Fibroblast of upper back skin (primary cell): ENCODE data around the gene TMEM158.
A peak's percentile ranks its signal among the peaks of the same experiment; 100 is the strongest.

Source experiments
- DNase-seq: peaks from one replicate; pipeline ENCODE4 v3.0.0-alpha.2; 2013

TMEM158 gene

GRCh38 chr3:45226206-45226915, at the start of gene TMEM158:
Gene TMEM158, minus strand, starts transcription at chr3:45226287. Its CDS starts 260 bp downstream, at chr3:45226027.
- peak; percentile 75 for DNase-seq

DNA sequence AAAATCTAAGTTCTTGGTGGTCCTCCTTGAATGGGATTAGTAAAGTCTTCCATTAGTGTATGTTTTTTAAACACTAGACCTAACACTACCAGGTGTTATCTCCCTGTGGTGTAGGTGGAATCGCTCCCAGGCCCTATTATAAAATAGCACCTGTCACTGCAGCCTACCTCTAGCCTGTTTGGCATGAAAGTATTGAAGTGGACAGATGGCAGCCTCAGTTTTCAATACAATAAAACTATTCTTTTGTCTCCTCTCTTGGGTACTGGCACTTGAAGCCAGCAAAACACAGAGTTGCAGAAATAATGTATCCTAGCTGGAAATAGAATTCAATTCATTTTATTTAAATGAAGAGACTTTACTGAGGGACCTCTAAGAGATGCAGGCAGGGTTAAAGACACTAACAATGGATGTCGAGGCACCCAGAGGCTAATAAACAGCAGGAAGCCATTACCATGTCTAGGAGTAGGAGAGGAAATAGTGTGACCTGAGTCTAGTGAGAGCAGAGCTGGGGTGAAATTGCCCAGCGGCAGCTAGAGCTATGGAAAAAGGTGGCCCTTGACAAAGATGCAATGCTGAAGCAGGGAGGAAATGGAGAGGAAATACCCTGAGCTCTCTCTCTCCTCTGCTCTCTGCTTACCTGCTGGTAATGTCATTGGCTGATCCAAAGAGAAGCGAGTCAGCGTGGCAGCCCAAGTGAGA, 49.1 kb upstream of the TMEM158 start:
- no peak for DNase-seq

DNA sequence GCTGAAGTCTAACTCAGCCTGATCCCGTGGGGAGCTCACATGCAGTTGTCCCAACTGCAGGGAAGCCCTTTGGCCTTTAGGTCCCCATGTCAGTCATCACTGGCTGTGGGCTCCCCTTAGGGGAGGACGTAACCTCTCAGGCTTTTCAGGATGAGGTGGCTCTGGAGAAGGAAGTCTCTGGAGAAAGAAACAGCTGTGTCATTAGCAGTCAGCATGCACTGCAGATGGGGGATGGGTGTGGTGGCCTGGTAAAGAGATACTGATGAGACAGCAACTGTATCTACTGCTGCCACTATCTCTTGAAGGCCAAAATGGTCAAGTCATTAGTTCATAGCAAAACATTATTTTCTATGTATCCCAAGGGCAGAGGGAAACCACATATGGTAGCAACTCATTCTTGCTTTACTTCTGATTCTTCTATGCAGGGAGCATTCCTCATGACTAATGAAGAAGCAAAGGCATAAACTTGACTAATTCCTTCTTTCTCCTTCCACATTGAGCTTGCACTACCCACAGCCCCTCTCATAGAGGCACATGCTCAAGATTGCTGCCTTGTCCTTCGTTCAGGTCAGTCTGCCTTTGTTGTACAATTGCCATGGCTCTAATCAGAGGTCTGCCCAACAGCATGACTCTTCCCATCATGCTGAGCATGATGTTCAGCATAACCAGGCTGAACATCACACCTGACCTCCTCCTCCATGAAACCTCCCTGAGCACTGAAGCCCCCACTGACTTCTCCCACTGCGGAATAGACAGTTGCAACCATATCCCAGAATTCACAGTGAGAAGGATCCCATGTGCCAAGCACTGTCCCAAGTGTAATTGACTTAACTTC, 47.8 kb upstream of the TMEM158 start:
- peak; percentile 16 for DNase-seq

DNA sequence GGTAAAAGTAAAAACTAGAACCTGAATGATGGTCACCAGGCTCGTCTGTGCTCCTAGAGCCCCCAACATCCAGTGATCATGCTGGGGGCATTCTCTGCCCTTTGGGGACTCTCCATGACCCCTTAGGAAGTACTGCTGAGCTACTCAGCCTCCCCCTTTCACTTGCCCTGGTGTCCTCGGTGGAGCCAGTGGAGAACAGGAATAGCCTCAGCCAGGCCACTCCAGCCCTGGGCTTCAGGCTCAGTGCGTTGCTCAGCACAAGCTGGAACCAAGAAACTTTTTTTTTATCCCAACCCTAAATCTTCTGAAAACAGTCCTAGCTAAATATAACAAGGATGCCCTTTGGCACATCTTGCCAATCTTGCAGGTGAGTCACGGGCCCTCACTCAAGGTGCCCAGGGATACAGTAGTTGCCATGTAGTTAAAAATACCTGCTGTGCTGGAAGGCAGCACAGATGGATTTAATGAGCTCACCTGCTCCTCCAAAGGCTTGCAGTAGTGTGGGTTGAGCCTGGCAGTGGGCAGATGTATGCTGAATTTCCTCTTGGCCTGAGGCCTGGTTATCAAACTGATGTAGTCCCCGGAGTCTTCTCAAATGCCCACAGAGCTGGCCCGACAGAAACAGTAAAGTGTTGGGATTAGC, 46.9 kb upstream of the TMEM158 start:
- no peak for DNase-seq

DNA sequence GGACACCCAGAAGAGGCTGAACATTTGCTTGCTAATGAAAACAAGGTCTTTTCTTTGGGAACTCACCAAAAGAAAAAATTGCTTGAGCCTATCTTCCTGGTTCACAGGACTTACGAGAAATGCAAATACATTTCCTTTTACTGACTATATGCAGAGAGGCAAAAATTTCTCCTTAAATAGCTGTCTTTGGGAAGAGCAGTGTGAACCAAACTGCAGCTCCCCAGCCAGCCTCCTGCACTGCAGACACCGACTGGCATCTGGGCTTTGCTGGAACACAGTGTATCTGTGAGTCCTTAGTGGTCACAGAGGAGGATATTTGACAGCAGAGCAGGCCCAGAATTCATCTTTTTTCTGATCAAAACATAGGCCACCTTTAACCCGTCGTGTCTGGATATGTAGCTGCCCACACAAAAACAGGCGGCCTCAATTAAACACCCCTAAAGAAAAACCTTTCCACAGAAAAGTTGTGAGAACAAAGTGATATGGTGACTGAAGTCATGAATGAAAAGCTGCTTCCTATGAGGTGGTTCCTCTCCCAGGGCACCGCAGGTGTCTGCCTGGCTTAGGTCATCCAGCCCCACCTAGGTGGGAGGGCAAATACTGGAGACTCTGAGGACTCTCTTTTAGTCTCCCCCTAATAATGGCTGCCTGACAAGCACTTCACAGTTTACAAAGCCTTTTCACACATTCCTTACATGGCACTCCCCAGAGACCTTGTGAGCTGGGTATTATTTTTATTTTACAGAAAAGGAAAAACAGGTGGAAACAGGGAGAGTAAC, 46.1 kb upstream of the TMEM158 start:
- no peak for DNase-seq

DNA sequence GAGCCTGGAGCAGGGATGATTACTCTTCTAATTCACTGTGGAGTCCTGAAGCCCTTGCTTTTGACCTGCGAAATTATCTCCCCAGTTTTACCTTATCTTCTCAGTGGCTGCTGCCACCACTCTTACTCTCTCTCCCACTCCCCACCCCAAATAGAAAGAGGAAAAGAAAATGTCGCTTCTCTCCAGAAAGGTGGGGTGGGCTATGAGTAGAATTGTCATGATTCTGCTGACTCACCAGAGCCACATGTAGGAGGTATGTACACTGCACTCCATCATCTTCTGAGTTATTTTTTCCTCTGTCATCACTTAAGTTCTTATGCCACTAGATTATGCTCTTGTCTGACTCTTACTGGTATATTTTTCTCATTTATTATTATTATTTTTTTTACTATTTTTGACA, 43.9 kb upstream of the TMEM158 start:
- DNase-seq, result peak; percentile 27

DNA sequence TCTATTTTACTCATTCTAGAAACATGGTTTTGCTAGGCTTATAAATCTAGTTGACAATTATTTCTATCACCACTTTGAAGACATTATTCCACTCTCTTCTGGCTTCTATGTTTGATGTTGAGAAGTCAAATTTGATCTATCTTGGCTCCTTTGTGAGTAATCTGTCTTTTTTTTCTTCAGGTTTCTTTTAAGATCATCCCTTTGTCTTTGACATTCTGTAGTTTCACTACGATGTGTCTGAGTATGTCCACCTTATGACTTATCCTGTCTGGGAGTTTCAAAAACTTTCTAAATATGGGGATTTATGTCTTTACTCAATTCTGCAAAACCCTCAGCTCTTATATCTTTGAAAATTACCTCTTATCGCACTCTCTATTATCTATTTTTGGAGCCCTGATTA, 41.0 kb upstream of the TMEM158 start:
- no peak for DNase-seq

- no peak for DNase-seq
Observed at GRCh38 chr3:45261333-45262110, 35.4 kb upstream of the TMEM158 start.

DNA sequence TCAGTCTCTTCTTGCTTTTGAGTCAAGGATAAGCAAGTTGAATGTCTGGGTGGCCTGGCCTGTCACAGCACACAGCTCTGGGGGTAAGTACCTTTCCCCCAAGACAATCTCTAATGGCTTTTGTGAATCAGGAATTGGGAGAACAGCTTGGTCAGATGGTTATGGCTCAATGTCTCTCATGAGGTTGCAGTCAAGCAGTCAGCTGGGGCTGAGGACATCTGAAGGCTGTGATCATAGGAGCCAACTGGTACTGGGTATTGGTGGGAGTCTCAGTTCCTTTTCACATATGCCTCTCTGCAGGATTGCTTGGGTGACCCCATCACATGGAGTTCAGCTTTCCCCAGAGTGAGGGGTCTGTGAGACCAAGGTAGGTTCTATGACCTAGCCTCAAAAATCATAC, 33.0 kb upstream of the TMEM158 start:
- no peak for DNase-seq

DNA sequence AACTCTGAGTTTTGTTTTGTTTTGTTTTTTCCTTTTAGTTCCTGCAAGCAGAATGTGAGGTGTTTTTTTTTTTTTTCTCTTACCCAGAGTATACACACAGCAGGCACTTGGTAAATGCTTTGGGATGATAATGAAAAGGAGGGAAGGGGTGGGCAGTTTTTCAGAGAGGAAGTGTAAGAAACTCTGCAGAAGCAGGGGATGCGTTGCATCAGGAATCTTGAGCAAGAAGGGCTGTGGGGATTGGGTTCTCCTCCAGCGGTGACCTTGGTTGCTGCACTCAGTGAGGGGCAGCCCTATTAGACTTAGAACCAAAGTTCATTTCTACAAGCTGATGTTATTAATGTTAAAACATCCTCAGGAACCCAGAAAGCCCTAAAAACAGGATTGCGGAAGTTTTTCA, 32.2 kb upstream of the TMEM158 start:
- DNase-seq, result no peak

- DNase-seq, result no peak
Observed at GRCh38 chr3:45253316-45253715, 27.2 kb upstream of the TMEM158 start.

DNA sequence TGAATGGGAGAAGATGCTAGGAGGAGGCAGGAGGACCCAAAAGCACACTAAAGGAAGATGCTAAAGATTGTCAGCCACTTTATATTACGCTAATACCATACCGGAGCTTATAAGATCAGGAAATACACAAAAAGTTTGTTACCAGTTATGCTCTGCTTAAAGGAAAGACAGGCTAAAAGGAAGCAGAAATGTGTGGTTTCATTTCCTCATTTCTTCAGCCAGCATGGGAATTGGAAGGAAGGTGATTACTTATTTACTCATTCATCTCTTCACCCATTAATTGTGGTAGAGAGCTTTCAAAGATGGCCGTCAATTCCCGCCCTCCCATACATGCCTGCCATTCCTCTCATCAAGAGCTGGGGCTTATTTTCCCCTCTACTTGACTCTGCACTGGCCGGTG, 26.7 kb upstream of the TMEM158 start:
- DNase-seq, result no peak

DNA sequence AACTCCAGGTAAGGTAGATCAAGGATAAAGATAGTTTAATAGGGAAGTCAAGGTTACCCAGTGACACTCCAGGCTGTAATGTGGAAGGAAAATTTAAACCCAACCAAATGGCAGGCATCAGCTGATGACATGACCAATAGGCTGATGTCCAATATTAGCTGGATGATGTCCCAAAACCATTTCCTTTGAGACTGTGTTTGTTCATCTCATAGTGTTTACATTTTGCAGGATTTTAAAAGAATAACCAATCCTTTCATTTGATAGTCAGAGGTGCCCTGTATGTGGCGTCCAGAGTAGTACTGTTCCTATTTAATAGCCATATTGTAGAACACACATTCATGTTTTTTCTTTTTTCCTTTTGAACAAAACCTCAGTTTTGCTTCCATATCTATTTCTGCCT, 23.3 kb upstream of the TMEM158 start:
- no peak for DNase-seq

- no peak for DNase-seq
Observed at GRCh38 chr3:45246241-45246640, 20.2 kb upstream of the TMEM158 start.

GRCh38 chr3:45244356-45244755, 18.3 kb upstream of the TMEM158 start:
- DNase-seq, result no peak

DNA sequence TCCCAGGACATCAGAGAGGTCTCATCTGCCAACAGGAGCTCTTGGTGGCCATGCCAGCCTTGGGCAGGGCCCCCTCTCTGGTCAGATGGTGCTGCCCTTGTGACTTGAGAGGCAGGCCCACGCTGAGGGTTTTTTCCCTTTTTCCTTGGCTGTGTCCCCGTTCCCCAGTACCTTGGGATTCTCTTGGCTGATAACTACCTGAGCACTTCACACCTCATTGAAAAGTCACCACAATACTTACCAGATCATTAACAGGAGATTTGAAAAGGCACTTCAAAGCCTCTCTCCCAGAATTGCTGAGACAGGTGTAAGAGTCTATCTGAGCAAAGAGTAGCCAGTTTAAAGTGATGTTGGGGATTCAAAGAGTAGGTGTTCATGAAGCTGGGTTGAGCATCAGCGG, 15.1 kb upstream of the TMEM158 start:
- no peak for DNase-seq

- DNase-seq, result no peak
Observed at GRCh38 chr3:45240292-45240691, 14.2 kb upstream of the TMEM158 start.

- DNase-seq, result no peak
Observed at GRCh38 chr3:45239254-45239653, 13.2 kb upstream of the TMEM158 start.

DNA sequence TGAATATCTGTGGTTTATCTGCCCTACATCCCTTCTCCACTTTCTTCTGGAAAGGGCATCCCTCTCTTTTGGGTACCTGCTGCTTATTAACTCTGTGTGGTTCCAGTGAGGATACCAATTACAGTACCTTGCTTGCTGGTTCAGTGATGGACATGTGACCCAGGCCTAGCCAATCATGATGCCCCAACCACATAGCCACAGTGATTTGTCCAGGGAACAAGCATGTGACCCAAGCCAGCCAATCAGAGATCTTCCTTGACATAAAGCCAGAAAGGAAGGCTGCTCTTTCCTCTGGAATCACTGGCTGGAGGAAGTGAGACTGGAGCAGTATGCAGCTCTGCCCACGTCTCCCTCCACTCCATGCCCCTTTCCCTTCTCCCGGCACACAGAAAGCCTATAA, 10.9 kb upstream of the TMEM158 start:
- no peak for DNase-seq

DNA sequence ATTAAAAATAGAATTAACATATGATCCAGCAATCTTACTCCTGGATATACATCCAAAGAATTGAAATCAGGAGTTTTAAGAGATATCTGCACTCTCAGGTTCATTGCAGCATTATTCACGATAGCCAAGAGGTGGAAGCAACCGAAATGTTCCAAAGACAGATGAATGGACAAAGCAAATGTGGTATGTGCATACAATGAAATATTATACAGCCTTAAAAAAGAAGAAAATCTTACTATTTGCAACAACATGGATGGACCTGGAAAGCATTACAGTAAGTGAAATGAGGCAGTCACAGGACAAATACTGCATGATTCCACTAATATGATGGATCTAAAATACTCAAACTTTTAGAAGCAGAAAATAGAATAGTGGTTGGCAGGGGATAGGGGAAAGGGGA, 9.3 kb upstream of the TMEM158 start:
- DNase-seq, result no peak

DNA sequence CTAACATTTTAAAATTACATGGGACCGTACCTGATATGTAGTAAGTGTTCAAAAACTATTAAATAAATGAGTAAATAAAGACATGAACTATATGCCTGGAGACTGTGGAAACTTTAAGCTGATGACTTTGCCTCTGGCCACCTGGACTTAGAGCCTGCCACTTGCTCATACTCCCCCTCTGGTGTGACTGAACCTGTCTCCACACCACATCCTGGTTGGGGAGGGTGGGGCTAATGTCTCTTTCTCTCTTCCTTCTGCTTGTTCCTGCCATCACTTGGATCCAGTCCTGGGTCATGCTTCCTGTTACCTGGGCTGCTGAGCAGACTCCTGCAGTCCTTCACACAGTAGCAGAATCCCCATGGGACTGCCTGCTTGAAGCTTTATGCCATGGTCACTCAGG, 8.2 kb upstream of the TMEM158 start:
- DNase-seq, result no peak

DNA sequence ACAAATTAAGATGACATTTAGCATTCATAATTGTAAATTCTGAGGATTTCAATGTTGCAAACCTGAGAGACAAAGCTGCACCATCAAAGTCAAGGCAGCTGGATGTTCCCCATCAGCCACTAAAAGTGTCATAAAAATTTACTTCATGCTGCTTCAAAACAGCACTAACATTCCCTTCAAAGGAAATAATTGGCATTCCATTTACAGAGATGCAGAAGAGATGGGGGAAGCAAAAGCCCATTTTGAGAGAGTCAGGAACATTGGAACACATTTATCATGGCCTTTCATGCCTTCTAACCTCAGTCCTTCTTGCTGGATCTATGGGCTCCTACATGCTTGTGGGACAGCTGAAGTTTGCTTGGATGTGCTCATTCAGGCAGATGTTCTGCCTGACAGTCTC, 6.4 kb upstream of the TMEM158 start:
- DNase-seq, result peak; percentile 43
